NCI-H2196 (cell line): Measurements from ENCODE around the gene IBA57.
"Not testable (repeated sequence)": the region's sequence is repeated elsewhere in the genome, so short reads cannot be mapped to it uniquely, and the experiment has no call there.

Experiments used
- DNase-seq: peaks from one replicate; lab custom pipeline; 2025; ENCODE audit not compliant: unreplicated experiment; lab: John Stamatoyannopoulos, UW

Gene IBA57

DNA sequence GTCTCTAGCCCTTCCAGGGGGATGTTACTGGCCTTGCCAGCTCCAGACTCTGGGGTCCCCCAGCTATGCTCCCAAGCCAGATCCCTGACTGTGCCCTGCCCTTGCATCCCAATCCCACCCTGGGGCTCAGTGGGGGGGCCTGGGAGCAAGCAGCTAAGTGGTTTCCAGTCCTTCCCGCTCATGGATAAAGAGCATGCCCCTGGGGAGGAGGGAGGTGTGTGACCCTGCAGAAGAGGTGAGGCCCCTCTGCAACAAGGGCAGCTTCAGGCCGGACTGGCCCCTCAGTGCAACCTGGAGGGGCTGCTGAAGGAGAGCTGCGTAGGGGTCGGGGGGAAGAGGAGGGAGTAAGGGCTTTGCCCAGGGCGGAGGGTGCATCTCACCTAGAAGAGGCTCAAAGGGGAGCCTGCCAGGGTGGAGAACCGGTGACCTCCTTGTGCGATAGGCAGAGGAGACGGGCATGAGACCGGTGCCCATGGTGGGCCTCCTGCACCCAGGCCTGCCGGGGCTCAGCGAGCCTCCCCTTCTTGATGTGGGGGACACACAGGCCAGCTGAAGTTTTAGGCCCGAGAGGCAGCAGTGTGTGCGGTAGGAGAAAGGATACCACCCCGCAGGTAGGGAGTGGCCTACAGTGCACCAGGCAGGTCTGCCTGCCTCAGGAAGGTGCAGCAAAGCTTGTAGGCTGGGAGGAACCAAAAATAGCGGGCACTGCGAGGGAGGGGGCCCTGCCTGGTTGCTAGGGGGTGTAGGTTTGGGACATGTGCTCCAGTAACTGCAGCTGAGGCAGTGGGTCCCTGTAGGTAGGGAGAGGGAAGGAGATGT, 45.3 kb downstream of the IBA57 start:
- DNase-seq = no peak

DNA sequence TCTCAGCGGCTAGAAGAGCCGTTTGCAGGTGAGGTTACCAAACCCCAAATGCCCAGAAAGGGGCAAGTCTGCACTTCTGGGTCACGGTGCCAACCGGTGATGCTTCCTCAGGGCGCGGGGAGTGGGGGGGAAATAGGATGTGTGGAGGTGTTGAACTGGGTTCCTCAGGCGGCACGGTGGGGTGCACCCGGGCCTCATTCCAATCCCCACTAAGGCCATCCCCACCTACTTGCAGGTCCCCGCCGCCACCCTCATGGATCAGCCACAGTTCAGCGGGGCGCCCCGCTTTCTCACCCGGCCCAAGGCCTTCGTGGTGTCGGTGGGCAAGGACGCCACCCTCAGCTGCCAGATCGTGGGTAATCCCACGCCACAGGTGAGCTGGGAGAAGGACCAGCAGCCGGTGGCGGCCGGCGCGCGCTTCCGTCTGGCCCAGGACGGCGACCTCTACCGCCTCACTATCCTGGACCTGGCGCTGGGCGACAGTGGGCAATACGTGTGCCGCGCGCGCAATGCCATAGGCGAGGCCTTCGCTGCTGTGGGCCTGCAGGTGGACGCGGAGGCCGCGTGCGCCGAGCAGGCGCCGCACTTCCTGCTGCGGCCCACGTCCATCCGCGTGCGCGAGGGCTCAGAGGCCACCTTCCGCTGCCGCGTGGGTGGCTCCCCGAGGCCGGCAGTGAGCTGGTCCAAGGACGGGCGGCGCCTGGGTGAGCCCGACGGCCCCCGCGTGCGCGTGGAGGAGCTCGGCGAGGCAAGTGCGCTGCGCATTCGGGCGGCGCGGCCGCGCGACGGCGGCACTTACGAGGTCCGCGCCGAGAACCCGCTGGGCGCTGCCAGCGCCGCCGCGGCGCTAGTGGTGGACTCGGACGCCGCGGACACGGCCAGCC, 46.2 kb downstream of the IBA57 start:
- no peak for DNase-seq

DNA sequence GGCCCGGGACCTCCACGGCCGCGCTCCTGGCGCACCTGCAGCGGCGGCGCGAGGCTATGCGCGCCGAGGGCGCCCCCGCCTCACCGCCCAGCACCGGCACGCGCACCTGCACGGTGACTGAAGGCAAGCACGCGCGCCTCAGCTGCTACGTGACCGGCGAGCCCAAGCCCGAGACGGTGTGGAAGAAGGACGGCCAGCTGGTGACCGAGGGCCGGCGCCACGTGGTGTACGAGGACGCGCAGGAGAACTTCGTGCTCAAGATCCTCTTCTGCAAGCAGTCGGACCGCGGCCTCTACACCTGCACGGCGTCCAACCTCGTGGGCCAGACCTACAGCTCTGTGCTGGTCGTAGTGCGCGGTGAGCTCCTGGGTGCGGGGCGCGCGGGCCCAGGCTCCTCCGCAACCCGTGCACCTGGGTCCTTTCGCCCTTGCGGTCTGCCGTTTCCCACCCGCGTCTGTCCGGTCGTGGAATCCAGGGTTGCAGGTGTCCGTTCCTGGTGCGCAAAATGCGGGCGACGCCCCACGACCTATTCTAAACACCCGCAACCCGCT, 46.9 kb downstream of the IBA57 start:
- no peak for DNase-seq

GRCh38 chr1:228212966-228213844, 47.6 kb downstream of the IBA57 start:
- peak; percentile 87 for DNase-seq

- no peak for DNase-seq
These were observed 48.6 kb downstream of the IBA57 start for GRCh38 chr1:228213917-228214808.

DNA sequence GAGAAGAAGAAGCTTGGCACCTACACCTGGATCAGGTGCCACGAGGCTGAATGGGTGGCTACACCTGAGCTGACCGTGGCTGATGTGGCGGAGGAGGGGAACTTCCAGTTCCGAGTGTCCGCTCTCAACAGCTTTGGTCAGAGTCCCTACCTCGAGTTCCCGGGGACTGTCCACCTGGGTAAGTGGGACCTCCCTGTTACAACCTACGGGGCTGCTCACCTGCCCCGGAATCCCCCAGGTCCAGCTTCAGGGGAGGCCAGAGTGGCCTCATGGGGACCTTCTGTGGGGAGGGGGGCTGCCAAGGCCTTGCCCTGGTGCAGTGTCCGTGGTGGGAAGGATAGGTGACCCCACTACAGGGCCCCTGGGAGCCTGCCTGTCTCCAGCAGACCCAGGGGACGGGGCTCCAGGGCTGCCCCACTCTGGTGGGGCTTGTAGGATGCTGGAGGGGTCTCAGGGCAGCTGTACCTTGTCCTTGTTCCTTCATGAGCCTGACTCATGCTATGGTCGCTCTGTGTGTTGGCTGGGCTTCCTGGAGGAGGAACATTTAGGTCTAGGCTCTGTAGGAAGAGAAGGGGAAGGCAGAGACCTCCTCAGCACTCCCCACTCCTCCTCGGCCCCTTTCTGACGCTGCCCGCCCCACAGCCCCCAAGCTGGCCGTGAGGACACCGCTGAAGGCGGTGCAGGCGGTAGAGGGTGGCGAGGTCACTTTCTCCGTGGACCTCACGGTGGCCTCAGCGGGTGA, 49.5 kb downstream of the IBA57 start:
- no peak for DNase-seq

DNA sequence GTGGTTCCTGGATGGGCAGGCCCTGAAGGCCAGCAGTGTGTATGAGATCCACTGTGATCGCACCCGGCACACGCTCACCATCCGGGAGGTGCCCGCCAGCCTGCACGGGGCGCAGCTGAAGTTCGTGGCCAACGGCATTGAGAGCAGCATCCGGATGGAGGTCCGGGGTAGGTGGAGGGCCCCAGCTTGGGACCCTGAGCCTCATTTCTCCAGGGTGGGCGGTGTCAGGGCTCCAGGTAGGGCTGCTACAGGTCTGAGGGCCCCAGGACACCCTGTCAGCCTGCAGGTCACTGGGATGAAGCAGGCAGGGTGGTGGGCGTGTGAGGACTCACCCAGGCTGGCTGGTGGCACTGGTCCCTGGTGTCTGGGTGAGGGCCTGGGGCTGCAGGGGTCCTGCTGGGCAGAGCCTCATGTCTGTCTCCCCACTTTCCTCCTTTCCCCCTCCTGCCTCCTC, 50.1 kb downstream of the IBA57 start:
- no peak for DNase-seq

DNA sequence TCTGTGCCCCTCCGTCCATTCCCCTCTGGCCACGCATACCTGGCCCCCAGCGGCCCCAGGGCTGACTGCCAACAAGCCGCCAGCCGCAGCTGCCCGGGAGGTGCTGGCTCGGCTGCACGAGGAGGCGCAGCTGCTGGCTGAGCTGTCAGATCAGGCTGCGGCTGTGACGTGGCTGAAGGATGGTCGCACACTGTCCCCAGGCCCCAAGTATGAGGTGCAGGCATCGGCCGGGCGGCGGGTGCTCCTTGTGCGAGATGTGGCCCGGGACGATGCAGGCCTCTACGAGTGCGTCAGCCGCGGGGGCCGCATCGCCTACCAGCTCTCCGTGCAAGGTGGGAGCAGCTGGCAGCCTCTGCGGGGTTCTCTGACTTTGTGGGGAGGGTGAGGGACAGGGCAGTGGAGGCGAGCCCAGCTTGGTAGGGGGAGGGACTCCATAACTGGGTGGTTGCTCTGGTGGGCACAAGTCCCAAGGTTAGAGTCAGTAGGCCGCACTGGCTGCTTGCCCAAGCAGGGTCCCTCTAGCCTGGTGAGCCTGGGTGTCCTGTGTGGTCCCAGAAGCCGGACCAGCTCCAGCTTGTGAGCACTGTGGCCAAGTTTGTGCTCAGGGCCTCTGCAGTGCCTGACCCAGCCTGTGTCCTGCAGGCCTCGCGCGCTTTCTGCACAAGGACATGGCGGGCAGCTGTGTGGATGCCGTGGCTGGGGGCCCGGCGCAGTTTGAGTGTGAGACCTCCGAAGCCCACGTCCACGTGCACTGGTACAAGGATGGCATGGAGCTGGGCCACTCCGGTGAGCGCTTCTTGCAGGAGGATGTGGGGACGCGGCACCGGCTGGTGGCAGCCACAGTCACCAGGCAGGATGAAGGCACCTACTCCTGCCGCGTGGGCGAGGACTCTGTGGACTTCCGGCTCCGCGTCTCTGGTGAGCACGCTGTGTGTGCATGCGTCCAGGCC, 51.0 kb downstream of the IBA57 start:
- DNase-seq = no peak

DNA sequence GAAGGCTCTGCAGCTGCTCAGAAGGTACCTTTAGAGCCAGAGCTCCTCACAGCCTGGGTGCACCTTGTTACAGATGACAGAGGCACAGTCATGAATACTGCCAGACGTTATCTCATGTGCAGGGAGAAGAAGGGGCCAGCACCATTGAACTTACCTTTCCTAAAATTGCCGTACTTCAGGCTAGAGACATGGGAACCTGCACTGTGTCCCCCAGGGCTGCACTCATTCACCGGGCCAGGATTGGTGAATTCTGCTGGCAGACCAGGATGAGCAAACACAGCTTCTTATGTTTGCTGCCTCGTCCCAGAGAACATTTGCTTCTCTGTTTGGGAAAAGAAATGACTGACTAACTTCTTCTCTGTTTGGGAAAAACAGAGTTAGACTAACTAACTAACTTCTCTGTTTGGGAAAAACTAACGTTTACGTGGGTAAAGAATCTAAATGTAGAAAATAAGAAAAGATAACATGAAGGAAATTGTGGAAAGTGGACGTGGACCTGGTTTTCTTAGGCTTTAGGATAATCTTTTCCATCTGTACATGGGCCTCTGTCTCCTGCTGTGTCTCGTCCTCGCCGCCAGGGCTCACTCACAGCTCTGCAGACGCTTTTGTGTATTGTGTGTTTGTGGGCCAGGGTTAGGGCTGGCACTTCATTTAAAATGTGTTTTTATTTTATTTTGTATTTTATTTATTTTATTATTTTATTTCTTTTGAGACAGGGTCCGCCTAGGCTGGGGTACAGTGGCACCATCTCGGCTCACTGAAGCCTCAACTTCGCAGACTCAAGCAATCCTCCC, 52.1 kb downstream of the IBA57 start:
- no peak for DNase-seq

DNA sequence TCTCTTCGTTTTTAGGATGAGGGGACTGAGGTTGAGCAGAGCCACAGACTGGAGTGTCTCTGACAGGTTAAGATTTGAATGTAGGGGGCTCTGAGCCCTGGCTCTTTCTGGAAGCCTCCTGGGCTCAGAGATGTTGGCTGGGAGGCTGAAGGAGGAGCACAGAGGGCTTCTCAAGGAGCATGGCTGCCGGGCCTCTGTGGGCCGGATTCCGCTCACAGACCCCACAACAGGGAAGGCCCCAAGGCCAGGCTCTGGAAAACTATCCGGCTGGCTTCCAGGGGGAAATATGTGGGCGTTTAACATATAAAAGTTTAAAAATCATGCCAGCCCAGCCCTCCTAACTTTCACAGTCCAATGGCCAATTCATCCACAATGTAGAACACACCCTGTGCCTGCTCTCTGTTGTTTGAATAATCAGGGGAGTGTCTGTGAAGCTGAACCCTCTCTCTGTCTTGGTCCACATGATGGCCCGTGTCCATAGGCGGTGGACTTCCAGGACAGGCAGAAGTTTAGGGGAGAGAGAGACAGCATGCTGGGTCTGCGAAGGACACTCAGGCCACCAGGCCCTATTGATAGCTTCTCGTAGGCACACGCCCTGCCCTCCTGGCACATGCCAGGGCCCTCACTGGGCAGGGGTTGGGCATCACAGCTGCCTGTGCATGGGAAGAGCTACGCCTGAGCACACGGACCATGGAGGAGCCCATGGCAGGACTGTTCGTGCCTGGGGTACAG, 53.1 kb downstream of the IBA57 start:
- DNase-seq = no peak

DNA sequence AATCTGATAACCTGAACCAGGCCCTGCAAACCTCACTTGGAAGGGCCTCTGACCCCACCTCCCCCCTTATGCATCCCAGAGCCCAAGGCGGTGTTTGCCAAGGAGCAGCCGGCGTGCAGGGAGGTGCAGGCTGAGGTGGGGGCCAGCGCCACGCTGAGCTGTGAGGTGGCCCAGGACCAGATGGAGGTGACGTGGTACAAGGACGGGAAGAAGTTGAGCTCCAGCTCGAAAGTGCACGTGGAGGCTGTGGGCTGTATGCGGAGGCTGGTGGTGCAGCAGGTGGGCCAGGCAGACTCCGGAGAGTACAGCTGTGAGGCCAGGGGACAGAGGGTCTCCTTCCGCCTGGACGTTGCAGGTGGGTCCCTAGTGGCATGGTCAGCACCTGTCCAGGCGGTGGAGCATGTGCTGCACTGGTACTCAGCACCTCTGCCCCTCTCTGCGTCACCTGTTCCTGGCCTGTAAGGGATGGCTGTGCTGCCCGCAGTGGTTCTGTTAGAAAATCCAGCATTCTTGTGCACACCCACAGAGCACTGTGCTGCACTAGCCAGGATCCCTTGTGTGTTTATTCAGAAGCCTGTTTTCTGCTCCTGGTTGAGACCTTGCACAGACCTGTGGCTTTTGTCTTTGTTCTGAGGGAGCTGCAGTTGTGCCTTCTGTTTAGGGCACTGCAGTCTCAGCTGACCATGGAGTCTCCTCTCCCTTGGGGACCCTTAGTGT, 53.8 kb downstream of the IBA57 start:
- no peak for DNase-seq

DNA sequence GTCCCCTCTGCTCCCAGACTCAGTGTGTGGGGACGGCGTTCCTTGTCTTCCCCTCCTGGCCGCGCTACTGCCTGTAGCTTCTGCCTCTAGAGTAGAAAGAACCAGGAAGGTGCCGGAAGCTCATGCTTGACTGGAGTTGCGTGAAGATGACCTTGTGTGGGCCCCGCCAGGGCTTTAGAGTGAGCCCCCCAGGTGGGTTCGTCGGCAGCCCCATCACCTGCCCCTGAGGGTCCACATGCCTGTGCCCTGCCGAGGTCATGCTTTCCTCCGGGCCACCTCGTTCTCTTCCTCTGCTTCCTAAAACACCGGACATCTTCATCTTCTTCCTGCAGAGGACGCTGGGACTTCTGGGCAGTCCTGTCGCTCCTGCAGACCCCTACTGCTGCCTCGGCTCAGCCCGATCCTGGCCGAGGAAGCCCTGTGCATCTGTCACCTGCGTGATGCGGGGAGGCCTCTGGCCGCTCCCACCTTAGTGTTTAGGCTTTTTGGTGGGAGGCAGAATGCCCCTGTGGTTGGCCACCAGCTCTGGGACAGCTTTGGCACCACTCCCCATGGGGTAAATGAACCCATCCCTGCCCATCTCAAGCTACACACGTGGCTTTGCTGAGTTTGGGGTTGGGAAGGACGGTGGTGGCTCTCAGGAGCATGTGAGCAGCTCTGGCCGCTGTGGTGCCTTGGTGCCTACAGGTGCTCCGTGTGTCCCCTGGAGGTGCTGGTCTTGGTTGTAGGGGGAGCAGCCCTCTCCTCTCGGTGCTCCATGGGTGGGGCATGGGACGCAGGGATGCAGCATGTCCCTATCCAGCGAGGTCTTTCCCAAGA, 54.6 kb downstream of the IBA57 start:
- DNase-seq = no peak

- not testable (repeated sequence) for DNase-seq
These were observed 55.5 kb downstream of the IBA57 start for GRCh38 chr1:228221097-228221496.

- DNase-seq = no peak
These were observed 56.9 kb downstream of the IBA57 start for GRCh38 chr1:228222548-228222947.
